Astrocyte (in vitro differentiated cells and primary cell): ENCODE data around the gene TRMU. TPM values are rescaled to one million over a fixed set of nuclear protein-coding genes. Genes with fewer than 3 reads are reported as not detected.

Experiments
- DNase-seq: peaks from one replicate; pipeline ENCODE4 v3.0.0-alpha.2; 2010; ENCODE audit warnings: low read depth
- FAIRE-seq: peaks from 2 replicates; lab custom pipeline; 2011; peaks lifted over from hg19 to GRCh38; lab: Jason Lieb, UNC
- H2AFZ ChIP-seq: 2 replicates; pipeline ENCODE4 v1.6.0; 2012; ENCODE audit warnings: low read depth, low read length, inconsistent platforms
- H3K27ac ChIP-seq: 2 replicates; pipeline ENCODE4 v1.5.1; 2011; ENCODE audit warnings: low read depth, low read length, inconsistent platforms
- H3K27me3 ChIP-seq: 2 replicates; pipeline ENCODE4 v1.6.0; 2011; ENCODE audit warnings: low read length, inconsistent platforms; ENCODE audit not compliant: insufficient read depth
- H3K36me3 ChIP-seq: 2 replicates; pipeline ENCODE4 v1.5.1; 2011; ENCODE audit warnings: low read length, inconsistent platforms; ENCODE audit not compliant: insufficient read depth
- H3K4me1 ChIP-seq: 2 replicates; pipeline ENCODE4 v1.5.1; 2011; ENCODE audit warnings: low read length, inconsistent platforms; ENCODE audit not compliant: insufficient read depth
- H3K4me2 ChIP-seq: 2 replicates; pipeline ENCODE4 v1.6.0; 2012; ENCODE audit warnings: low read length, inconsistent platforms
- H3K4me3 ChIP-seq: 2 replicates; pipeline ENCODE4 v1.5.1; 2011; ENCODE audit warnings: low read depth, mild to moderate bottlenecking, low read length, inconsistent platforms; ENCODE audit not compliant: insufficient read depth
- H3K79me2 ChIP-seq: 2 replicates; pipeline ENCODE4 v1.6.0; 2012; ENCODE audit warnings: mild to moderate bottlenecking, low read length, inconsistent platforms; ENCODE audit not compliant: insufficient read depth
- H3K9ac ChIP-seq: 2 replicates; pipeline ENCODE4 v1.6.0; 2012; ENCODE audit warnings: mild to moderate bottlenecking, low read length, inconsistent platforms
- H3K9me3 ChIP-seq: 2 replicates; pipeline ENCODE4 v1.5.1; 2012; ENCODE audit warnings: low read depth, mild to moderate bottlenecking, low read length, inconsistent platforms; ENCODE audit not compliant: insufficient read depth
- H4K20me1 ChIP-seq: 2 replicates; pipeline ENCODE4 v1.6.0; 2012; ENCODE audit warnings: low read length, inconsistent platforms; ENCODE audit not compliant: insufficient read depth
- H3K27ac Mint-ChIP-seq: one replicate; pipeline ENCODE4 v1.8.0; 2021; ENCODE audit warnings: mild to moderate bottlenecking, mixed read lengths; ENCODE audit not compliant: unreplicated experiment
- H3K27me3 Mint-ChIP-seq: one replicate; pipeline ENCODE4 v1.8.0; 2021; ENCODE audit warnings: low read depth, mixed read lengths; ENCODE audit not compliant: unreplicated experiment
- H3K36me3 Mint-ChIP-seq: one replicate; pipeline ENCODE4 v1.8.0; 2021; ENCODE audit warnings: low read depth, mixed read lengths; ENCODE audit not compliant: unreplicated experiment
- H3K4me1 Mint-ChIP-seq: one replicate; pipeline ENCODE4 v1.8.0; 2021; ENCODE audit warnings: low read depth, mixed read lengths; ENCODE audit not compliant: unreplicated experiment
- H3K4me3 Mint-ChIP-seq: one replicate; pipeline ENCODE4 v1.8.0; 2021; ENCODE audit warnings: mild to moderate bottlenecking, moderate library complexity, mixed read lengths; ENCODE audit not compliant: unreplicated experiment
- H3K9me3 Mint-ChIP-seq: one replicate; pipeline ENCODE4 v1.8.0; 2021; ENCODE audit warnings: mild to moderate bottlenecking, mixed read lengths; ENCODE audit not compliant: unreplicated experiment
- EZH2 ChIP-seq: IDR thresholded peaks from 2 replicates; pipeline ENCODE4 v1.6.1; 2012; ENCODE audit warnings: mild to moderate bottlenecking, low read length, inconsistent platforms; ENCODE audit not compliant: insufficient read depth
- total RNA-seq: library from RNA; stranded (reverse); gene quantifications from 2 replicates; pipeline ENCODE4 v1.2.1, GENCODE V29; 2021
- TF ChIP-seq, protein P1 (sequence below): IDR thresholded peaks from 2 replicates; pipeline ENCODE4 v1.5.1; 2011; ENCODE audit warnings: low read depth, mild to moderate bottlenecking, inconsistent platforms, low read length, moderate library complexity; ENCODE audit not compliant: insufficient read depth

TRMU gene
- total RNA-seq, 1 donor from 2014 or later, result 33.4 TPM

DNA sequence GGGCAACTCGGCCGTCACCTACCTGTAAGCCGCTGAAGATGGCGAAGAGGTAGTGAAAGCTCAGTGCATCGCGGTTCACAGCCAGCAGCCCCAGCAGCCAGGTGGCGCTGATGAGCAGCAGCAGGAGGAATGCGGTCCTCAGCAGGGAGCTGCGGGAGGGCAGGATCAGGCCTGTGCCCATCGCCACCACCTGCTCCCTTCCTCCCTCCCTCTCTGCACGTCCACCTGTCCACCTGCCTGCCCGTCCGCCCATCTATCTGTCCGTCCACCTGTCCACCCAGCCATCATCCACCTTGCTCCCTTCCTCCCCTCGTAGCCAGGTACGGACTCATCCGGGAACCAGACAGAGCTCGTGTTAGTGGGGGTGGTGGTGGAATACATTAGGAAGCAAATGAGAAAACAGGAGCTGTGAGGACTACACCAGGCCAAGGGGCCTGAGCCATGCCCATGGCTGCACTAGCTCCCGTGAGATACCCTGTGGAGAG, 32.2 kb downstream of the TRMU start:
- H3K9me3 Mint-ChIP-seq, result no peaks in the 10 kb centered on the region
- Histone ChIP-seq H3K4me3 (no peak overlapping the region), H3K27me3 (no peaks in the 10 kb centered on the region), H2AFZ (no peak overlapping the region), H3K27ac (no peak overlapping the region), H3K4me2 (no peak overlapping the region), H3K36me3 (no peaks in the 10 kb centered on the region), H3K79me2 (no peaks in the 10 kb centered on the region), H4K20me1 (no peaks in the 10 kb centered on the region), H3K9ac (no peak overlapping the region), H3K9me3 (no peaks in the 10 kb centered on the region), H3K4me1 (no peaks in the 10 kb centered on the region)
- peak overlapping the region; percentile 4 for H3K27ac Mint-ChIP-seq
- H3K4me3 Mint-ChIP-seq, result no peak overlapping the region
- no peaks in the 10 kb centered on the region for H3K4me1 Mint-ChIP-seq
- H3K36me3 Mint-ChIP-seq, result peaks cover 9% of the 10 kb centered on the region
- DNase-seq (peak; percentile 10), FAIRE-seq (no peak)
- peaks cover 10% of the 10 kb centered on the region for H3K27me3 Mint-ChIP-seq
- TF ChIP-seq, protein P1, sequence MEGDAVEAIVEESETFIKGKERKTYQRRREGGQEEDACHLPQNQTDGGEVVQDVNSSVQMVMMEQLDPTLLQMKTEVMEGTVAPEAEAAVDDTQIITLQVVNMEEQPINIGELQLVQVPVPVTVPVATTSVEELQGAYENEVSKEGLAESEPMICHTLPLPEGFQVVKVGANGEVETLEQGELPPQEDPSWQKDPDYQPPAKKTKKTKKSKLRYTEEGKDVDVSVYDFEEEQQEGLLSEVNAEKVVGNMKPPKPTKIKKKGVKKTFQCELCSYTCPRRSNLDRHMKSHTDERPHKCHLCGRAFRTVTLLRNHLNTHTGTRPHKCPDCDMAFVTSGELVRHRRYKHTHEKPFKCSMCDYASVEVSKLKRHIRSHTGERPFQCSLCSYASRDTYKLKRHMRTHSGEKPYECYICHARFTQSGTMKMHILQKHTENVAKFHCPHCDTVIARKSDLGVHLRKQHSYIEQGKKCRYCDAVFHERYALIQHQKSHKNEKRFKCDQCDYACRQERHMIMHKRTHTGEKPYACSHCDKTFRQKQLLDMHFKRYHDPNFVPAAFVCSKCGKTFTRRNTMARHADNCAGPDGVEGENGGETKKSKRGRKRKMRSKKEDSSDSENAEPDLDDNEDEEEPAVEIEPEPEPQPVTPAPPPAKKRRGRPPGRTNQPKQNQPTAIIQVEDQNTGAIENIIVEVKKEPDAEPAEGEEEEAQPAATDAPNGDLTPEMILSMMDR, result peak; percentile 51
- TF ChIP-seq EZH2, result no peak

GRCh38 chr22:46368422-46368821, 32.9 kb downstream of the TRMU start:
- no peaks in the 10 kb centered on the region for H3K4me1 Mint-ChIP-seq
- H3K4me3 Mint-ChIP-seq, result no peak overlapping the region
- no peaks in the 10 kb centered on the region for H3K9me3 Mint-ChIP-seq
- Histone ChIP-seq H3K36me3 (no peaks in the 10 kb centered on the region), H3K9ac (no peak overlapping the region), H4K20me1 (no peaks in the 10 kb centered on the region), H3K9me3 (no peaks in the 10 kb centered on the region), H3K27me3 (no peaks in the 10 kb centered on the region), H3K79me2 (no peaks in the 10 kb centered on the region), H3K4me1 (no peaks in the 10 kb centered on the region), H3K4me3 (no peak overlapping the region), H3K4me2 (no peak overlapping the region), H2AFZ (no peak overlapping the region), H3K27ac (no peak overlapping the region)
- H3K27ac Mint-ChIP-seq, result no peak overlapping the region
- H3K27me3 Mint-ChIP-seq, result peaks cover 10% of the 10 kb centered on the region
- no peak for FAIRE-seq
- no peak for DNase-seq
- peaks cover 9% of the 10 kb centered on the region for H3K36me3 Mint-ChIP-seq
- TF ChIP-seq, protein P1, result no peak
- TF ChIP-seq EZH2, result no peak

DNA sequence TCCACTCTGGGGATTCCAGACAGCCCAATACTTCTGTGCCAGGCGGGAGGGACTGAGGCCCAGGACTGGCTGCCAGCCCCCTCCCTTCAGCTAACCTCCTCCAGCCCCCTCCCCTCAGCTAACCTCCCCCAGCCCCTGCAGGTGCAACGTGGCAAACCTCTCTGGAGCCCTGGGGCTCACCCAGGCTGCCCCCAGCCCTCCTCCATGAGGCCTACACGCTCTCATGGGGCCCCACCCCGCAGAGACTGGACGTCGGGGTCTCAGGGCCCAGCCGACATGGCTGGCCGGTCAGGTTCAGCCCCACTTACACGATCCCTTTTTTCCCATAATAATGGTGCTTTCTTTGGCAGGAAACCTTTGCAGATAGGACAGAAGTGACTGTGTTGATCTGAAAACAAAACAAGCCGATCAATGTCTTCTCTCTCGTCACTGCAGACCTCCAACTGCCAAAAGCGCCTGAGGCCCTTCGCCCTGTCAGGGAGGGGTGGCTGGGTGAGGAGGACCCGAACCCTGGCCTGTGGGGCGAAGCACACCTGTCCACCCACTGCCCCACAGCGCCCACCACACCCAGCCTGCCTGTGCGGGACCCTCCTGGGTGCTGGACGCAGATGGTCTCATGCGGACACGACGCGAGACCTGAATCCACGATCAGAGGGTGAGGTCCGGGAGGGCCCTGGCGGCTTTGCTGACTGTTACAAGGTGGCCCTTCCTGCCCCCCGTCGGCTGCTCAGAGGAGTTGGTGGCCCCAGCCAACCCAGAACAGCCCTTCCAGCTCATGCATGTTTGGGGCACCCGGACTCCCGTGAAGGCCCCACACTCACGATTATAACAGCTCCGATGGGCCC, 33.6 kb downstream of the TRMU start:
- H3K4me2 ChIP-seq, result no peak overlapping the region
- H3K9ac ChIP-seq, result no peak overlapping the region
- Mint-ChIP-seq H3K27ac (no peak overlapping the region), H3K9me3 (no peaks in the 10 kb centered on the region), H3K36me3 (peaks cover 10% of the 10 kb centered on the region), H3K4me1 (no peaks in the 10 kb centered on the region), H3K4me3 (no peak overlapping the region), H3K27me3 (peaks cover 10% of the 10 kb centered on the region)
- FAIRE-seq, result no peak
- H4K20me1 ChIP-seq, result no peaks in the 10 kb centered on the region
- TF ChIP-seq, protein P1, result no peak
- H3K4me1 ChIP-seq, result peaks cover 3% of the 10 kb centered on the region
- no peak overlapping the region for H3K4me3 ChIP-seq
- H3K9me3 ChIP-seq, result no peaks in the 10 kb centered on the region
- no peak overlapping the region for H2AFZ ChIP-seq
- H3K36me3 ChIP-seq, result no peaks in the 10 kb centered on the region
- no peak overlapping the region for H3K27ac ChIP-seq
- no peaks in the 10 kb centered on the region for H3K79me2 ChIP-seq
- DNase-seq, result no peak
- no peaks in the 10 kb centered on the region for H3K27me3 ChIP-seq
